Measurements from ENCODE around the gene NDUFA7. TPM values are rescaled to one million over a fixed set of nuclear protein-coding genes. Genes with fewer than 3 reads are reported as not detected.

The NDUFA7 gene
- total RNA-seq, 4 donors from 2014 or later: 6.9 to 25.9 (median 8.8) TPM; not detected in 1

DNA sequence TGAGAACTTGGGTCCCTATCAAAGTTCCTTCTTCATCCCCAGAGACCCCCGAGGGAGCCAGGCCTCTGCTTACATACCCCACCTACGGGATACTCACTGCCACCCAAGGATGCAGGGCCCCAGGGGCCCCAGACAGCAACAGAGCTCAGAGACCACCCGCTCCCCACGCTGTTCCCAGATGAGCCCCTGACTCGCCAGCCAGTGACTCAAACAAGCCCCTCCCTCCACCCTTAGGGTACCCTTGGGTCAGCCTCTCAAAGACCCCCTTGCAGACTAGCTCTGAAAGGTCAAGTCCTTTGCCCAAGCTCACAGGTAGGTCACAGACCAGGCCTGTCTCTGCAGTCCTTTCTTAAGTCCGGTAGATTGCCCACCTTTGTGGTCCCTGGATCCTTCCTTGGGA is 58.7 kb downstream of the NDUFA7 start:
- no peaks in the 10 kb centered on the region for H3K36me3 ChIP-seq
- intact Hi-C loops (cut with DNase I; ENCODE audit: low total_unique reads): no loop called here
- no peak overlapping the region for H3K4me3 ChIP-seq
- no peaks in the 10 kb centered on the region for H3K4me1 ChIP-seq
- no peaks in the 10 kb centered on the region for H3K9me3 ChIP-seq
- H3K27ac ChIP-seq: no peak overlapping the region
- no peaks in the 10 kb centered on the region for H3K27me3 ChIP-seq
- no peak for DNase-seq
- no peak for TF ChIP-seq POLR2A (IDR thresholded peaks at IDR 0.05)

DNA sequence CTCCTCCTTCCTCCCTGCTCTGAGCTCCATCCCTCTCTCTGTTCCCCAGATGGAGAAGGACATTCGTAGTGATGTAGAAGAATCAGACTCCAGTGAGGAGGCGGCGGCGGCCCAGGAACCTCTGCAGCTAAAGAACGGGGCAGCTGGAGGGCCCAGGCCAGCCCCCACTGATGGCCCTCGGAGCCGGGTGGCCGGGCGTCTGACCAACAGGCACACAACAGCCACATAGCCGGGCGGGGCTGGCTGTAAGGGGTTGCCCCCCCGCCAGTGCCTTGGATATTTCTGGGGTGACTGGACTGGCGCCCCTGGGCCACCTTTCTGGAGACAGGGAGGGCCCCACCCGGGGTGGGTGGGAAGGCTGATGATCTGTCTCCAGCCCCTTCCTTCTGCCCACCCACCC is 59.3 kb downstream of the NDUFA7 start:
- no peaks in the 10 kb centered on the region for H3K36me3 ChIP-seq
- no peak for DNase-seq

GRCh38 chr19:8261347-8261746 is 59.8 kb downstream of the NDUFA7 start:
- Histone ChIP-seq H3K9me3 (no peaks in the 10 kb centered on the region), H3K36me3 (no peaks in the 10 kb centered on the region), H3K27ac (no peak overlapping the region), H3K4me1 (no peaks in the 10 kb centered on the region), H3K4me3 (no peak overlapping the region), H3K27me3 (no peaks in the 10 kb centered on the region)
- TF ChIP-seq POLR2A (IDR thresholded peaks at IDR 0.05): no peak
- TF ChIP-seq, protein P1, sequence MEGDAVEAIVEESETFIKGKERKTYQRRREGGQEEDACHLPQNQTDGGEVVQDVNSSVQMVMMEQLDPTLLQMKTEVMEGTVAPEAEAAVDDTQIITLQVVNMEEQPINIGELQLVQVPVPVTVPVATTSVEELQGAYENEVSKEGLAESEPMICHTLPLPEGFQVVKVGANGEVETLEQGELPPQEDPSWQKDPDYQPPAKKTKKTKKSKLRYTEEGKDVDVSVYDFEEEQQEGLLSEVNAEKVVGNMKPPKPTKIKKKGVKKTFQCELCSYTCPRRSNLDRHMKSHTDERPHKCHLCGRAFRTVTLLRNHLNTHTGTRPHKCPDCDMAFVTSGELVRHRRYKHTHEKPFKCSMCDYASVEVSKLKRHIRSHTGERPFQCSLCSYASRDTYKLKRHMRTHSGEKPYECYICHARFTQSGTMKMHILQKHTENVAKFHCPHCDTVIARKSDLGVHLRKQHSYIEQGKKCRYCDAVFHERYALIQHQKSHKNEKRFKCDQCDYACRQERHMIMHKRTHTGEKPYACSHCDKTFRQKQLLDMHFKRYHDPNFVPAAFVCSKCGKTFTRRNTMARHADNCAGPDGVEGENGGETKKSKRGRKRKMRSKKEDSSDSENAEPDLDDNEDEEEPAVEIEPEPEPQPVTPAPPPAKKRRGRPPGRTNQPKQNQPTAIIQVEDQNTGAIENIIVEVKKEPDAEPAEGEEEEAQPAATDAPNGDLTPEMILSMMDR (IDR thresholded peaks at IDR 0.05): no peak
- intact Hi-C loops (cut with DNase I; ENCODE audit: low total_unique reads): no loop called here
- DNase-seq: no peak

More for the DNA sequence above, 59.3 kb downstream of the NDUFA7 start:
- TF ChIP-seq, protein P1 (IDR thresholded peaks at IDR 0.05): no peak
- no peak for TF ChIP-seq POLR2A (IDR thresholded peaks at IDR 0.05)
- intact Hi-C loops (cut with DNase I; ENCODE audit: low total_unique reads): no loop called here
- H3K9me3 ChIP-seq: no peaks in the 10 kb centered on the region
- no peaks in the 10 kb centered on the region for H3K4me1 ChIP-seq
- H3K27ac ChIP-seq: no peak overlapping the region
- H3K4me3 ChIP-seq: no peak overlapping the region
- no peaks in the 10 kb centered on the region for H3K27me3 ChIP-seq

Other genes starting within 250 kb of the NDUFA7 start
- gene FBN3, start 171.8 kb downstream of the NDUFA7 start, total RNA-seq: 10 to 100 TPM in 1 of 4 donors, under 1 TPM in 1, not detected in 2; 0.06 to 32.8 TPM
- gene CERS4, start 112.0 kb downstream of the NDUFA7 start, total RNA-seq: 10 to 100 TPM; 37.1 to 60.8 (median 38.7) TPM
- gene CD320, start 13.0 kb downstream of the NDUFA7 start, total RNA-seq: 10 to 100 TPM; 15.0 to 72.0 (median 26.2) TPM
- gene RPS28, start 121 bp upstream of the NDUFA7 start, total RNA-seq: 1,000 to 10,000 TPM in 1 of 4 donors, 100 to 1,000 TPM in 2, 10 to 100 TPM in 1; 44.1 to 1,410 (median 360) TPM
- 10 to 100 TPM in 3 of 4 donors, 1 to 10 TPM in 1; 4.1 to 36.6 (median 24.8) TPM for gene KANK3, start 21.9 kb upstream of the NDUFA7 start, total RNA-seq
- gene ANGPTL4, start 42.8 kb upstream of the NDUFA7 start, total RNA-seq: 10 to 100 TPM in 3 of 4 donors, under 1 TPM in 1; 0.76 to 21.2 (median 13.5) TPM
- gene RAB11B, start 69.0 kb upstream of the NDUFA7 start, total RNA-seq: 10 to 100 TPM; 17.4 to 95.8 (median 60.1) TPM
- gene MARCHF2, start 91.9 kb upstream of the NDUFA7 start, total RNA-seq: 100 to 1,000 TPM in 1 of 4 donors, 10 to 100 TPM in 3; 44.1 to 161 (median 62.8) TPM
- 100 to 1,000 TPM in 2 of 4 donors, 10 to 100 TPM in 2; 50.3 to 186 (median 98.5) TPM for gene HNRNPM, start 123.6 kb upstream of the NDUFA7 start, total RNA-seq
- 1 to 10 TPM in 1 of 4 donors, under 1 TPM in 1, not detected in 2; 0.97 to 3.0 TPM for gene PRAM1, start 181.3 kb upstream of the NDUFA7 start, total RNA-seq
- 100 to 1,000 TPM in 1 of 4 donors, 10 to 100 TPM in 3; 11.6 to 275 (median 24.4) TPM for gene ZNF414, start 192.8 kb upstream of the NDUFA7 start, total RNA-seq